ENCODE data around the gene CDK16.
A peak's percentile ranks its signal among the peaks of the same experiment; 100 is the strongest.

- TF ChIP-seq POLR2AphosphoS5 (IDR thresholded peaks at IDR 0.05): no peak
- TF ChIP-seq, protein P1, sequence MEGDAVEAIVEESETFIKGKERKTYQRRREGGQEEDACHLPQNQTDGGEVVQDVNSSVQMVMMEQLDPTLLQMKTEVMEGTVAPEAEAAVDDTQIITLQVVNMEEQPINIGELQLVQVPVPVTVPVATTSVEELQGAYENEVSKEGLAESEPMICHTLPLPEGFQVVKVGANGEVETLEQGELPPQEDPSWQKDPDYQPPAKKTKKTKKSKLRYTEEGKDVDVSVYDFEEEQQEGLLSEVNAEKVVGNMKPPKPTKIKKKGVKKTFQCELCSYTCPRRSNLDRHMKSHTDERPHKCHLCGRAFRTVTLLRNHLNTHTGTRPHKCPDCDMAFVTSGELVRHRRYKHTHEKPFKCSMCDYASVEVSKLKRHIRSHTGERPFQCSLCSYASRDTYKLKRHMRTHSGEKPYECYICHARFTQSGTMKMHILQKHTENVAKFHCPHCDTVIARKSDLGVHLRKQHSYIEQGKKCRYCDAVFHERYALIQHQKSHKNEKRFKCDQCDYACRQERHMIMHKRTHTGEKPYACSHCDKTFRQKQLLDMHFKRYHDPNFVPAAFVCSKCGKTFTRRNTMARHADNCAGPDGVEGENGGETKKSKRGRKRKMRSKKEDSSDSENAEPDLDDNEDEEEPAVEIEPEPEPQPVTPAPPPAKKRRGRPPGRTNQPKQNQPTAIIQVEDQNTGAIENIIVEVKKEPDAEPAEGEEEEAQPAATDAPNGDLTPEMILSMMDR (IDR thresholded peaks at IDR 0.05): peak in 1 of 2 donors; percentile 22
- no peak for TF ChIP-seq POLR2A (IDR thresholded peaks at IDR 0.05)
Observed at GRCh38 chrX:47200385-47201150, 17.9 kb upstream of the CDK16 start.

Data from suprapubic skin (tissue), 4 donors.